ENCODE results near the gene CLPX.

DNA sequence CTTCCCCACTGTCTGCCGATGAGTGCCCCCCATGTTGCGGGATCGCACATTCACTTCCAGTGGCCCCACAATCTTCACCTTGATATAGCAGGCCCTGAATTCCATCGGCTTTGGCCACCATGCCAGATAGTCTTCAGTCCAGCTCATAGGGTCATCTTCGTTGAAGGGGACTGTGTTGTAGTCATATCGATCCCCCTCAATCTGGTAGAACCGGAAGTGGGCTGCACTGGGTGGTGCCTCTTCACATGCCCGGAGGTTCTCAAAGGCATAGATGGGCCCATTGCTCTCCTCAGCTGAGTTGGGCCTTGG is 12.1 kb upstream of the CLPX start:
- TF ChIP-seq CTCF (IDR thresholded peaks at IDR 0.05) (no peak), EZH2 (IDR thresholded peaks at IDR 0.05; ENCODE audit: borderline replicate concordance, insufficient read depth, low read depth, low read length, poor library complexity, severe bottlenecking) (no peak)
